AML-193 (cell line): ENCODE data around the gene STPG1.

ENCODE experiments used
- DNase-seq, 2 experiments: peaks; one replicate each; lab custom pipeline; 2025; lab: John Stamatoyannopoulos, UW

The STPG1 gene

GRCh38 chr1:24341260-24341659, 72.3 kb downstream of the STPG1 start:
- no peak for DNase-seq

- no peak for DNase-seq
Observed at GRCh38 chr1:24340770-24341169, 72.8 kb downstream of the STPG1 start.

- no peak for DNase-seq
Observed at GRCh38 chr1:24339996-24340395, 73.6 kb downstream of the STPG1 start.

- DNase-seq, result no peak
Observed at GRCh38 chr1:24338447-24338846, 75.1 kb downstream of the STPG1 start.

- peak in 1 of 2 experiments; percentile 15 for DNase-seq
Observed at GRCh38 chr1:24337455-24337854, 76.1 kb downstream of the STPG1 start.

- no peak for DNase-seq
Observed at GRCh38 chr1:24336075-24336474, 77.5 kb downstream of the STPG1 start.

GRCh38 chr1:24331961-24332673, 81.5 kb downstream of the STPG1 start:
- DNase-seq, result no peak

GRCh38 chr1:24329797-24330543, 83.6 kb downstream of the STPG1 start:
- DNase-seq, result no peak

GRCh38 chr1:24329331-24329730, 84.3 kb downstream of the STPG1 start:
- DNase-seq, result no peak

GRCh38 chr1:24327891-24328290, 85.7 kb downstream of the STPG1 start:
- DNase-seq, result no peak

GRCh38 chr1:24327486-24327885, 86.1 kb downstream of the STPG1 start:
- DNase-seq, result no peak

GRCh38 chr1:24325587-24326449, 87.8 kb downstream of the STPG1 start:
- no peak for DNase-seq

GRCh38 chr1:24324903-24325302, 88.7 kb downstream of the STPG1 start:
- DNase-seq, result no peak

GRCh38 chr1:24323281-24323680, 90.3 kb downstream of the STPG1 start:
- no peak for DNase-seq

- DNase-seq, result no peak
Observed at GRCh38 chr1:24322470-24323177, 91.0 kb downstream of the STPG1 start.

GRCh38 chr1:24321697-24322469, 91.7 kb downstream of the STPG1 start:
- DNase-seq, result peak; percentile 33 to 57

GRCh38 chr1:24321126-24321525, 92.5 kb downstream of the STPG1 start:
- no peak for DNase-seq

- no peak for DNase-seq
Observed at GRCh38 chr1:24319962-24320361, 93.6 kb downstream of the STPG1 start.

GRCh38 chr1:24319312-24319863, 94.2 kb downstream of the STPG1 start, which contains the start of gene GRHL3:
Gene GRHL3 (plus strand): TSS chr1:24319357. CDS start chr1:24319552, 195 bp downstream.
- DNase-seq, result no peak

GRCh38 chr1:24318615-24319311, 94.8 kb downstream of the STPG1 start:
- DNase-seq, result no peak
